Tibial artery (tissue), 4 donors: ENCODE measurements around the gene ZMYND11.

Experiments used
- DNase-seq, 2 donors: peaks; one replicate each; pipeline ENCODE4 v3.0.0-alpha.2; 2019
- H3K27ac ChIP-seq, 2 donors: fragments of 200-600 bp; sonication (generic) in 1 of 2; 1 replicate in 1 of 2; 2 replicates in 1 of 2; pipeline ENCODE4 v1.5.1; 2018 to 2019; ENCODE audit warnings: mild to moderate bottlenecking in 1 of 2
- H3K27me3 ChIP-seq, 2 donors: fragments of 200-600 bp; sonication (generic) in 1 of 2; one replicate each; pipeline versions ENCODE4 v1.5.1 to v1.6.0; 2016 to 2019
- H3K36me3 ChIP-seq, 3 donors: fragments of 200-600 bp; sonication (generic) in 2 of 3; one replicate each; pipeline ENCODE4 v1.5.1; 2016 to 2019; ENCODE audit warnings: mild to moderate bottlenecking in 2 of 3
- H3K4me1 ChIP-seq, 4 donors: fragments of 200-600 bp; sonication (generic) in 2 of 4; 1 replicate in 3 of 4; 2 replicates in 1 of 4; pipeline ENCODE4 v1.5.1; 2016 to 2019
- H3K4me3 ChIP-seq, 2 donors: fragments of 200-600 bp; sonication (generic) in 1 of 2; 1 replicate in 1 of 2; 2 replicates in 1 of 2; pipeline ENCODE4 v1.5.1; 2018 to 2019; ENCODE audit warnings: mild to moderate bottlenecking in 2 of 2
- H3K9me3 ChIP-seq, 3 donors: fragments of 200-600 bp; sonication (generic) in 1 of 3; one replicate each; pipeline ENCODE4 v1.5.1; 2016 to 2019
- CTCF ChIP-seq, 2 experiments: fragments of 200-600 bp in 1 of 2; fragments of 450-650 bp in 1 of 2; IDR thresholded peaks; one replicate each; pipeline ENCODE4 v1.5.1; 2017 to 2019; ENCODE audit warnings: antibody characterized with exemption in 2 of 2, mild to moderate bottlenecking in 1 of 2, moderate library complexity in 1 of 2
- intact Hi-C: fragments of 100-400 bp; cut with DNase I; formaldehyde crosslinking; loops from one replicate; pipeline ENCODE4 v1.15.0; 2023; ENCODE audit warnings: low total_unique reads

ZMYND11 gene

DNA sequence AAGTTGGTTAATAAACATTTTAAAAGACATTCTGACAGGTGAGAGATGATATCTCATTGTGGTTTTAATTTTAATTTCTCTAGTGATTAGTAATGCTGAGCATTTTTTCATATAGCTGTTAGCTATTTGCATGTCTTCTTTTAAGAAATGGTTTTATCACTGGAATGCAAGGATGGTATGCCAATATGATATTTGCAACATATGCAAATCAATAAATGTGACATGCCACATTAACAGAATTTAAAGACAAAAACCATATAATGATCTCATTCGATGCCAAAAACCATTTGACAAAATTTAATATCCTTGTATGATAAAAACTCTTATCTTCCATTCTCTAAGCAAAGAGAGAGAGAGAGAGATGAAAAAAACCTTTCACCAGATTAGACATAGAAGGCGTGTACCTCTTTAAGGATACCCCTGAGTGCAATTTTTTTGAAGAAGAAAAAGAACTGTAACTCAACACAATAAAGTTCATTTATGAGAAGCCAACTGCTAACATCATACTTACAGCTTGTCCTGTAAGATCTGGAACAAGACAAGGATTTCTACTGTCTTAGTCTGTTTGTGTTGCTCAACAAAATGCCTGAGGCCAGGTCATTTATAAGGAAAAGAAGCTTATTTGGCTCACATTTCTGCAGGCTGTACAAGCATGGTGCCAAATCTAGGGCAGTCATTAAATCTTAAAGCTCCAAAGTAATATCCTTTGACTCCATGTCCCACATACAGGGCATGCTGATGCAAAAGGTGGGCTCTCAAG lies 39.7 kb upstream of the ZMYND11 start:
- Histone ChIP-seq H3K9me3 (peaks cover 0 to 16% (median 16%) of the 10 kb centered on the region in 3 donors), H3K36me3 (no peaks in the 10 kb centered on the region), H3K4me3 (no peak overlapping the region), H3K4me1 (no peaks in the 10 kb centered on the region), H3K27ac (no peak overlapping the region), H3K27me3 (no peaks in the 10 kb centered on the region)
- intact Hi-C loops = no loop called here
- no peak for TF ChIP-seq CTCF (IDR thresholded peaks at IDR 0.05)
- no peak for DNase-seq

GRCh38 chr10:96466-96865 lies 38.8 kb upstream of the ZMYND11 start:
- Histone ChIP-seq H3K27ac (no peak overlapping the region), H3K9me3 (peaks cover 0 to 16% (median 16%) of the 10 kb centered on the region in 3 donors), H3K4me3 (no peak overlapping the region), H3K36me3 (no peaks in the 10 kb centered on the region), H3K27me3 (no peaks in the 10 kb centered on the region), H3K4me1 (no peaks in the 10 kb centered on the region)
- TF ChIP-seq CTCF (IDR thresholded peaks at IDR 0.05) = no peak
- DNase-seq = no peak
- intact Hi-C loops = no loop called here

GRCh38 chr10:104416-104815 lies 30.8 kb upstream of the ZMYND11 start:
- H3K36me3 ChIP-seq = no peaks in the 10 kb centered on the region
- no peak overlapping the region for H3K27ac ChIP-seq
- H3K9me3 ChIP-seq = peaks cover 0 to 3% (median 0%) of the 10 kb centered on the region in 3 donors
- no peak overlapping the region for H3K4me3 ChIP-seq
- H3K4me1 ChIP-seq = no peaks in the 10 kb centered on the region
- peaks cover 0 to 11% of the 10 kb centered on the region in 2 donors for H3K27me3 ChIP-seq
- intact Hi-C loops = no loop called here
- TF ChIP-seq CTCF (IDR thresholded peaks at IDR 0.05) = no peak
- no peak for DNase-seq

- H3K27me3 ChIP-seq = peaks cover 0 to 11% of the 10 kb centered on the region in 2 donors
- no peak overlapping the region for H3K4me3 ChIP-seq
- peaks cover 0 to 3% (median 0%) of the 10 kb centered on the region in 3 donors for H3K9me3 ChIP-seq
- no peak for DNase-seq
- H3K27ac ChIP-seq = no peak overlapping the region
- TF ChIP-seq CTCF (IDR thresholded peaks at IDR 0.05) = no peak
- H3K4me1 ChIP-seq = no peaks in the 10 kb centered on the region
- intact Hi-C loops = no loop called here
- no peaks in the 10 kb centered on the region for H3K36me3 ChIP-seq
These were observed 30.2 kb upstream of the ZMYND11 start for GRCh38 chr10:104862-105565.

DNA sequence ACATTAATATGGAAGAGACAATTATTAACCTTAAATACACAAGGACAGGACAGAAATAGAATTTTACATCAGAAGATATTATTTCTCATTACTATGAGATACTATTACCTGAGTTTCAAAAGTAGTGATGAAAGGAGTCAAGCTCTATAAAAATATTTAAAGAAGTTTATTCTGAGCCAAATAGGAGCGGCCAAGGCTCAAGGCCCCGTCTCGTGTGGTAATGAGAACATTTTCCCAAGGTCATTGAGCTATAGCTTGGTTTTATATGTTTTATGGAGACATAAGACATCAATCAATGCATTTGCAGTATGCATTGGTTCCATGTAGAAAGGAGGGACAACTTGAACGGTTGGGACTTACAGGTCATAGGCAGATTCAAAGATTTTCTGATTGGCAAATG lies 29.4 kb upstream of the ZMYND11 start:
- Histone ChIP-seq H3K27me3 (peaks cover 0 to 11% of the 10 kb centered on the region in 2 donors), H3K4me1 (no peaks in the 10 kb centered on the region), H3K27ac (no peak overlapping the region), H3K4me3 (no peak overlapping the region), H3K36me3 (no peaks in the 10 kb centered on the region), H3K9me3 (peaks cover 0 to 3% (median 0%) of the 10 kb centered on the region in 3 donors)
- intact Hi-C loops = no loop called here
- no peak for TF ChIP-seq CTCF (IDR thresholded peaks at IDR 0.05)
- DNase-seq = no peak
